MCF 10A (cell line): ENCODE data around the gene CYBC1. TPM values are rescaled to one million over a fixed set of nuclear protein-coding genes. Genes with fewer than 3 reads are reported as not detected.

Experiments used
- BruUV-seq: library from RNA; stranded (reverse); fragments of 400-500 nt; replicated peaks from 2 replicates; lab custom pipeline; 2021; lab: Mats Ljungman, UMichigan
- CTCF ChIA-PET: fragments of 300-600 bp; sonication (Branson Sonifier 250); formaldehyde crosslinking; extraction: SDS; loops from one replicate; lab custom pipeline; 2021; ENCODE audit warnings: antibody characterized with exemption, inconsistent platforms; lab: Yijun Ruan, JAX
- POLR2A ChIA-PET: fragments of 300-600, 350-650 bp; sonication (Branson Sonifier 250); formaldehyde crosslinking; extraction: SDS; loops from one replicate; lab custom pipeline; 2020; ENCODE audit warnings: antibody characterized with exemption, inconsistent platforms; lab: Yijun Ruan, JAX
- DNase-seq: peaks from one replicate; pipeline ENCODE4 v3.0.0-alpha.2; 2018; ENCODE audit not compliant: unreplicated experiment
- H3K27ac Mint-ChIP-seq: one replicate; pipeline ENCODE4 v1.8.0; 2022; ENCODE audit warnings: mild to moderate bottlenecking, low read depth, mixed read lengths; ENCODE audit not compliant: unreplicated experiment
- H3K27me3 Mint-ChIP-seq: one replicate; pipeline ENCODE4 v1.8.0; 2022; ENCODE audit warnings: mixed read lengths; ENCODE audit not compliant: insufficient read depth, unreplicated experiment
- H3K36me3 Mint-ChIP-seq: one replicate; pipeline ENCODE4 v1.8.0; 2022; ENCODE audit warnings: mild to moderate bottlenecking, moderate library complexity, mixed read lengths; ENCODE audit not compliant: insufficient read depth, unreplicated experiment
- H3K4me1 Mint-ChIP-seq: one replicate; pipeline ENCODE4 v1.8.0; 2022; ENCODE audit warnings: mixed read lengths; ENCODE audit not compliant: insufficient read depth, unreplicated experiment
- H3K4me3 Mint-ChIP-seq: one replicate; pipeline ENCODE4 v1.8.0; 2022; ENCODE audit warnings: mild to moderate bottlenecking, moderate library complexity, mixed read lengths; ENCODE audit not compliant: unreplicated experiment
- H3K9me3 Mint-ChIP-seq: one replicate; pipeline ENCODE4 v1.8.0; 2022; ENCODE audit warnings: mixed read lengths; ENCODE audit not compliant: unreplicated experiment
- intact Hi-C: fragments of 100-400 bp; cut with micrococcal nuclease; formaldehyde crosslinking; loops from 2 replicates; pipeline ENCODE4 v1.14.1; 2022
- total RNA-seq: library from RNA; stranded (reverse); gene quantifications from 2 replicates; pipeline ENCODE4 v1.2.3, GENCODE V29; 2022
- TF ChIP-seq, protein P1 (sequence below): fragments of 200-600 bp; IDR thresholded peaks from one replicate; pipeline ENCODE4 v1.8.0; 2022; ENCODE audit warnings: antibody characterized with exemption, mild to moderate bottlenecking; ENCODE audit not compliant: unreplicated experiment

CYBC1 gene
- total RNA-seq, 1 experiment from 2014 or later, result 38.0 TPM

DNA sequence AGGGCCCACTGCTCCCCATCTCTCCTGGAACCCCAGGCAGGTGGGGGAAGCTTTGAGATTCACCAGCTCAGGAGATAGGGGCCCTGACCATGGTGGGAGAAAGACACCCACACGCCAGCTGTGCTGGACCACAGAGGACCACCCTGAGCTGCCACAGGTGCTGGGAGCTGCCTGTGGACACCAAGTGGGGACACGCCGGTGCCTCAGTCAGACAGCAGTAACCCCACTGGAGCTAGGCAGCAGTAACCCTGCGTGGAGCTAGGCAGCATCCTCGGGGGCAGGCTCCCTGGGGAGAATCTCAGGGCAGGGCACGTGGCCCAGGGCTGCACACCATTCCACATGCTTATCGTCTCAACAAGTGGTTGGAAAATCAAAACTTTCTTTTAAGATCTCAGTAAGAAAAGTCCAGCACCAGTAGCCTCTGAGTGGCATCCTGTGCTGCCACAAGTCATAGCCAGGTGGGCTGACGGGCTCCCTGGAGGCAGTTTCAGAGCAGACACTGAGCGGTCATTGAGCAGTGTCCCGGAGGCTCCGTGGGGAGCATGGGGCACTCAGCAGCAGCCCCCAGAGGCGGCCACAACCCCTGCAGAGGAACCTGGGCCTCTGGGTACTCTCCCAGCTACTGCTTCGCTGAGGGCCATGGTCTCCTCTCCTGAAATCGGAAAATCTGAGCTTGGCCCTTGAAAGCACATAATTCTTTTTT, 40.4 kb downstream of the CYBC1 start:
- BruUV-seq, result no TSS peak
- POLR2A ChIA-PET, result interaction anchor here (0.6 kb wide), 1 partner anchor 320 kb away, joined by 3 read pairs; no protein-coding TSS in a partner anchor
- no peak overlapping the region for H3K4me3 Mint-ChIP-seq
- no peaks in the 10 kb centered on the region for H3K9me3 Mint-ChIP-seq
- no peak for DNase-seq
- CTCF ChIA-PET, result interaction anchor here (0.6 to 1.3 kb wide), 7 partner anchors 42 to 154 kb away, joined by 3 to 4 read pairs (median 3); no protein-coding TSS in a partner anchor
- H3K27me3 Mint-ChIP-seq, result no peaks in the 10 kb centered on the region
- TF ChIP-seq, protein P1, sequence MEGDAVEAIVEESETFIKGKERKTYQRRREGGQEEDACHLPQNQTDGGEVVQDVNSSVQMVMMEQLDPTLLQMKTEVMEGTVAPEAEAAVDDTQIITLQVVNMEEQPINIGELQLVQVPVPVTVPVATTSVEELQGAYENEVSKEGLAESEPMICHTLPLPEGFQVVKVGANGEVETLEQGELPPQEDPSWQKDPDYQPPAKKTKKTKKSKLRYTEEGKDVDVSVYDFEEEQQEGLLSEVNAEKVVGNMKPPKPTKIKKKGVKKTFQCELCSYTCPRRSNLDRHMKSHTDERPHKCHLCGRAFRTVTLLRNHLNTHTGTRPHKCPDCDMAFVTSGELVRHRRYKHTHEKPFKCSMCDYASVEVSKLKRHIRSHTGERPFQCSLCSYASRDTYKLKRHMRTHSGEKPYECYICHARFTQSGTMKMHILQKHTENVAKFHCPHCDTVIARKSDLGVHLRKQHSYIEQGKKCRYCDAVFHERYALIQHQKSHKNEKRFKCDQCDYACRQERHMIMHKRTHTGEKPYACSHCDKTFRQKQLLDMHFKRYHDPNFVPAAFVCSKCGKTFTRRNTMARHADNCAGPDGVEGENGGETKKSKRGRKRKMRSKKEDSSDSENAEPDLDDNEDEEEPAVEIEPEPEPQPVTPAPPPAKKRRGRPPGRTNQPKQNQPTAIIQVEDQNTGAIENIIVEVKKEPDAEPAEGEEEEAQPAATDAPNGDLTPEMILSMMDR, result no peak
- peaks cover 24% of the 10 kb centered on the region for H3K36me3 Mint-ChIP-seq
- intact Hi-C loops, result loop anchor here (10.0 kb wide), 2 partner anchors 115 to 145 kb away; no protein-coding TSS in a partner anchor
- H3K4me1 Mint-ChIP-seq, result no peaks in the 10 kb centered on the region
- no peak overlapping the region for H3K27ac Mint-ChIP-seq

DNA sequence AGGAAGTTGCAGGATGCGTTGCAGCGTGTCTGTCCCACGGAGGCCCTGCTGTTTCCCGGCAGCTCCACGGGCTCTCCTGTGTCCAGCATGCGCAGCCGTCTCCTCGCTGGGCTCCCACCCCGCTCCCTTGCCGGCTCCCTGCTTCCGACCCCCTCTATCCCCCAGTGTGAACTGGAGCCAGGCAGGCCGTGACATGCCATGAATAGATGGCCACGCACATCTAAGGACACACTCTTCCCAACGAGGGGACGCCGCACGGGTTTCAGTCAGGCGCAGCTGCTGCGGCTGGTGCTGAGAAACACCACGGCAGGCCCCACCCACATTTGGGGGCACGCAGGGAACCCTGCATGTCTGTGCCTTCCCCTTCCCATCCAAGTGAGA, 41.6 kb downstream of the CYBC1 start:
- ChIA-PET CTCF (no interaction called here), POLR2A (no interaction called here)
- no TSS peak for BruUV-seq
- intact Hi-C loops, result no loop called here
- DNase-seq, result no peak
- H3K9me3 Mint-ChIP-seq, result no peaks in the 10 kb centered on the region
- no peak overlapping the region for H3K27ac Mint-ChIP-seq
- no peaks in the 10 kb centered on the region for H3K27me3 Mint-ChIP-seq
- peaks cover 28% of the 10 kb centered on the region for H3K36me3 Mint-ChIP-seq
- no peak overlapping the region for H3K4me3 Mint-ChIP-seq
- TF ChIP-seq, protein P1, result no peak
- no peaks in the 10 kb centered on the region for H3K4me1 Mint-ChIP-seq

GRCh38 chr17:82408288-82408937, 42.1 kb downstream of the CYBC1 start:
- POLR2A ChIA-PET, result no interaction called here
- intact Hi-C loops, result no loop called here
- Mint-ChIP-seq H3K27ac (no peak overlapping the region), H3K9me3 (no peaks in the 10 kb centered on the region), H3K36me3 (peaks cover 32% of the 10 kb centered on the region), H3K4me3 (no peak overlapping the region), H3K4me1 (no peaks in the 10 kb centered on the region), H3K27me3 (no peaks in the 10 kb centered on the region)
- DNase-seq, result no peak
- BruUV-seq, result no TSS peak
- TF ChIP-seq, protein P1, result no peak
- CTCF ChIA-PET, result no interaction called here

- H3K4me1 Mint-ChIP-seq, result no peaks in the 10 kb centered on the region
- no peaks in the 10 kb centered on the region for H3K9me3 Mint-ChIP-seq
- no peak overlapping the region for H3K27ac Mint-ChIP-seq
- intact Hi-C loops, result no loop called here
- TF ChIP-seq, protein P1, result no peak
- no TSS peak for BruUV-seq
- H3K36me3 Mint-ChIP-seq, result peaks cover 37% of the 10 kb centered on the region
- no peaks in the 10 kb centered on the region for H3K27me3 Mint-ChIP-seq
- ChIA-PET CTCF (no interaction called here), POLR2A (no interaction called here)
- DNase-seq, result no peak
- no peak overlapping the region for H3K4me3 Mint-ChIP-seq
Observed at GRCh38 chr17:82407255-82407654, 43.3 kb downstream of the CYBC1 start.
